AG04449 (cell line): ENCODE results near the gene CNOT4.

Source experiments
- CTCF ChIA-PET: fragments of 350-600 bp; formaldehyde crosslinking; extraction: SDS; loops from one replicate; lab custom pipeline; 2021; ENCODE audit warnings: antibody characterized with exemption; lab: Yijun Ruan, JAX
- POLR2A ChIA-PET: fragments of 400-600, 350-600 bp; formaldehyde crosslinking; extraction: SDS; loops from one replicate; lab custom pipeline; 2020; ENCODE audit warnings: antibody characterized with exemption, inconsistent platforms; lab: Yijun Ruan, JAX
- DNase-seq: peaks from one replicate; pipeline ENCODE4 v3.0.0-alpha.2; 2010; ENCODE audit warnings: low read depth, low spot score
- H3K4me3 ChIP-seq: 2 replicates; pipeline ENCODE4 v1.5.1; 2011; ENCODE audit warnings: low read depth, mild to moderate bottlenecking, control low read depth, low read length
- TF ChIP-seq, protein P1 (sequence below): IDR thresholded peaks from one replicate; pipeline ENCODE4 v1.5.1; 2011; ENCODE audit warnings: mild to moderate bottlenecking, moderate library complexity, low read length, control low read depth, inconsistent platforms; ENCODE audit not compliant: insufficient read depth; ENCODE audit errors: missing control alignments

Gene CNOT4

DNA sequence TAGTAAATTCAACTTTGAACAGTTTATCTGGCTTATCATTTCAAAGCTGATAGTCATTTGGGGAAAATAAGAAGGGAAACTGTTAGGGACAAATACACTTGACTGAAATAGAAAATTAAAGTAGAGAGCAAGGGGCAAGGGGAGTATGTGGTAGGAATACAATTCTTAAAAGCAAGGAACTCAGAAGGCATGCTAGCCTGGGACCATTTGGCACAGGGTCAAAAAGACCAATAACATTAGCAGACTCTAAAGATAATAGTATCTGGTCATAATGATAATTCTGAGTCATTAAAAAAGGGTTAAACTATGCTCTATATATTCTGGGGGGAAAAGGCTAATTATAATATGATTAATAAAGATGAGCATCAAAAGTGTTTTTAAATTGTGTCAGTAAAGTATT, 112.2 kb downstream of the CNOT4 start:
- TF ChIP-seq, protein P1, sequence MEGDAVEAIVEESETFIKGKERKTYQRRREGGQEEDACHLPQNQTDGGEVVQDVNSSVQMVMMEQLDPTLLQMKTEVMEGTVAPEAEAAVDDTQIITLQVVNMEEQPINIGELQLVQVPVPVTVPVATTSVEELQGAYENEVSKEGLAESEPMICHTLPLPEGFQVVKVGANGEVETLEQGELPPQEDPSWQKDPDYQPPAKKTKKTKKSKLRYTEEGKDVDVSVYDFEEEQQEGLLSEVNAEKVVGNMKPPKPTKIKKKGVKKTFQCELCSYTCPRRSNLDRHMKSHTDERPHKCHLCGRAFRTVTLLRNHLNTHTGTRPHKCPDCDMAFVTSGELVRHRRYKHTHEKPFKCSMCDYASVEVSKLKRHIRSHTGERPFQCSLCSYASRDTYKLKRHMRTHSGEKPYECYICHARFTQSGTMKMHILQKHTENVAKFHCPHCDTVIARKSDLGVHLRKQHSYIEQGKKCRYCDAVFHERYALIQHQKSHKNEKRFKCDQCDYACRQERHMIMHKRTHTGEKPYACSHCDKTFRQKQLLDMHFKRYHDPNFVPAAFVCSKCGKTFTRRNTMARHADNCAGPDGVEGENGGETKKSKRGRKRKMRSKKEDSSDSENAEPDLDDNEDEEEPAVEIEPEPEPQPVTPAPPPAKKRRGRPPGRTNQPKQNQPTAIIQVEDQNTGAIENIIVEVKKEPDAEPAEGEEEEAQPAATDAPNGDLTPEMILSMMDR = no peak
- POLR2A ChIA-PET = no interaction called here
- no peak for DNase-seq
- CTCF ChIA-PET = no interaction called here
- no peak overlapping the region for H3K4me3 ChIP-seq

DNA sequence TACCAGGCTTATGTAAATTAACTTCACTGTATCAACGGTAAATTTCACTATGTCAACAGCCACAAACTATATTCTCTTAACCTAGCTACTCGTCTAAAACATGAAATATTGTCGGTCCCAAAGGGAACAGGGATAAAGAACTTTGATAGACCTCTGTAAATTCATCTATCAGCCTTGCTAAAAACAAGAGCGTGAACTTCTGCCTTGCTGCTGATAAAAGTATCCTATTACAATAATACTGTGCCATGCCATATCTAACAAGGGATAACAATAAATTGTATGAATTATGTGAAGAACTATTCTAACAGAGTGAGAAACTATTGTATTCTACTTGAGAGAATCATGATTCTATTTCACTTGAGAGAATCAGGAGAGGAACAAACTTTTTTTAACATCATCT, 117.2 kb downstream of the CNOT4 start:
- no peak for DNase-seq
- ChIA-PET CTCF (no interaction called here), POLR2A (no interaction called here)
- no peak overlapping the region for H3K4me3 ChIP-seq
- TF ChIP-seq, protein P1 = no peak

DNA sequence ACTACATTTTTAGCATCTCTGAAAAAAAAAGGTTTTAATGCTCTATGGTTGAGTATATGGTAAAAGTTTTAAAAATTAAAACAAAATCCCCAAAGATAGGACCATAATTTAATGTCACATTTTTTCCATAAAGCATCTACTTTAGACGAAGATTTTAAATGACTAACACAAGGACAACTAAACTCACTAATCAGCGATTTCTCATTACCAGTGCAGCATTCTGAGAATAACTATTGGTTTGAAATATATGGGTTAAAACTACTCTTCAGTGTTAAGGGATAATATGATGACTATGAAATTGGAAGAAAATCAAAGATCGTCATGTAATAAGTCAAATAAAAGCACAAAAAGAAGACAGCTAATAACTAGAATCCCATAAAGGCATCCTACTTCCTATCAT, 118.4 kb downstream of the CNOT4 start:
- ChIA-PET POLR2A (no interaction called here), CTCF (interaction anchor here (0.6 to 1.5 kb wide), 2 partner anchors 22 to 37 kb away, joined by 3 to 4 read pairs; no protein-coding TSS in a partner anchor)
- TF ChIP-seq, protein P1 = no peak
- no peak for DNase-seq
- H3K4me3 ChIP-seq = no peak overlapping the region

DNA sequence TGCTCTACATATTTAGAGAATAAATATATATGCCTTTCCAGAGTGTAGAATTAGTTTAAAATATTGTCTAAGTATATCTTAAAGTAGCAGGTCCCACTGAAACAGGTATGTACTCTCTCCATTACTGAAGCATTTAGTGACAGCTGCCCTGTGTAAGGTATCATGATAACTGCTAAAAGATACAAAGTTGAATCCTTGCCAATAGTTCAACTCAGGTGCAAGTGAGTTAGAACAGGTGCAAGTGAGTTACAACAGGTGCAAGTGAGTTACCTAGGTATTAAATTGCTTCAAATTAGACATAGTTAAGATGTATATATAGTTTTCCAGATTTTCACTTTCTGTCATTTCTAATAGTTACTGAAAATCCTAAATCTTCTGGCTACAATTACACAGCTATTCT, 119.1 kb downstream of the CNOT4 start:
- CTCF ChIA-PET = interaction anchor here (0.6 to 1.5 kb wide), 3 partner anchors 22 to 255 kb away, joined by 3 to 4 read pairs (median 3); no protein-coding TSS in a partner anchor
- POLR2A ChIA-PET = no interaction called here
- TF ChIP-seq, protein P1 = no peak
- DNase-seq = no peak
- H3K4me3 ChIP-seq = no peak overlapping the region

DNA sequence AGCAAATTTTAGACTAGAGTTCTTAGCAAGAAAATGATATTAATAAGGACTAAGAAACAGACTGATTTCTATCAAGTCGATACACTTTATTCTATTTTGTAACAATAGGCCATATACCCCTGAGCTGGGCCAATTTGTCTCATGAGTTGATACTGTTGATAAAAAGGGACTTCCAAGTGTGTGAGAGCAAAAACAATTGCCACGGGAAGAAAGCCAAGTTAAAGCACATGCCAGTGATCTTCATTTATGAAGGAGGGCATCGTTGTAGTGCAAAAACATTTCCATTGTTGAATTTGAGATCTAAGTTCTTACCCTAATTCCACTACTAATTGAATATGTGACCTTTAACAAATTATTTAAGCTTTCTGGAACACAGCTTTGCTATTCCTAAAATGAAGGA, 119.9 kb downstream of the CNOT4 start:
- ChIA-PET POLR2A (no interaction called here), CTCF (interaction anchor here (1.3 kb wide), 1 partner anchor 255 kb away, joined by 3 read pairs; no protein-coding TSS in a partner anchor)
- no peak for DNase-seq
- TF ChIP-seq, protein P1 = no peak
- no peak overlapping the region for H3K4me3 ChIP-seq

DNA sequence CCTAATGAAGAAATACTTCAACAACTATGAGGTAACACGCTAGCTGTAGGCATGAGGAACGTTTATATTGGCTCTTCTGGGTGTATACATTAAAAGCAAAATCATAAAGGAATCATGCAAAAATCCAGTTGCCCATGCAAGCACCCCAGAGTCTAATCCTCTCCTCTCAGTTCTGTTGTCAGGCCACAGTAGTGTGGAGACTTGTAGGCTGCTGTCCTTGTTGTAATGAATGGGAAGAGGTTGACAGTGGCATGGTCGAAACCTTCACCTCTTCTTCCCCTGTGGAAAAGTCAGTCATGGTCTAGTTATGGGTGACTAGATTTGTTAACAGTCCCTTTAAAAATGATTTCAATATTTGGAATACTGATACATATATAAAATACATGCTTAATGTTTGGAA, 121.3 kb downstream of the CNOT4 start:
- H3K4me3 ChIP-seq = no peak overlapping the region
- DNase-seq = no peak
- TF ChIP-seq, protein P1 = no peak
- CTCF ChIA-PET = no interaction called here
- POLR2A ChIA-PET = no interaction called here
